Measurements from ENCODE around the gene URAD.

The URAD gene

GRCh38 chr13:27979001-27979643 lies 9.4 kb downstream of the URAD start:
- H3K27me3 ChIP-seq (replicated peaks; ENCODE audit: control insufficient read depth, insufficient read depth, low read length, poor library complexity, severe bottlenecking), result peaks cover 26% of the 10 kb centered on the region

DNA sequence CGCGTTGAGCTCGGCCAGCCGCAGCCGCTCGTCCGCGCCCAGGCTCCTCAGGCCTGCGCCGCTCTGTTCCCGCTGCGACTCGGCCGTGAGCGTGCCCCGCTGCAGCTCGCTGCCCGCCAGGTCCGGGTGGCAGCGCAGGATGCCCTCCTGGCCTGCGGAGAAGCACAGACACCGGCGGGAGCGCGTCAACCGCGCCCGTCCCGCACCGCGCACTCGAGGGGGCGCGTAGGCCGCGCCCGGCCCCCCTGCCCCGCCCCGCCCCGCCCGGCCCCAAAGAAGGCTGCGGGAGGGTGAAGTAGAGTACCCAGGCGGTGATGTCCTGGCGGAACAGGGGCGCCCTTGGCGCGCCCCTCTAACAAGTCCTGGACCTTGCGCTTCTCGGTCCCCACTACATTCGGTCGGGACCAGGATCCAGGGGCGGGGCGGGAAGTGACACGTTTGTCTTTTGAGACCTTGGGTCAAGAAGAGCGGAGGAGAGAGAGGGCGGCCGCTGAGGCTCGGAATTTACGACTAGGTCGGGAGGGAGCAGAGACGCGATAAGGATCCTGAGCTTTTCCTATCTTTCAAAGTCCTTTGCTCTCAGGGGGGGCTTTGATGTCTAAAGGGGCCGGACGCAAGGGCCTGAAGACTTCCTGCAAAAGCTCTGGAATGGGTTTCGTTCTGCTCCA lies 10.1 kb downstream of the URAD start:
- no peak for DNase-seq

More at GRCh38 chr13:27979001-27979643, 9.4 kb downstream of the URAD start:
- no peak overlapping the region for H3K27ac ChIP-seq (ENCODE audit: insufficient read depth, low read length, poor library complexity, severe bottlenecking)
- H3K4me1 ChIP-seq (ENCODE audit: control insufficient read depth, insufficient read depth, low read length, poor library complexity, severe bottlenecking), result peaks cover 5% of the 10 kb centered on the region
- H3K36me3 ChIP-seq (ENCODE audit: control insufficient read depth, insufficient read depth, low read length), result no peaks in the 10 kb centered on the region
- no peak overlapping the region for H3K4me3 ChIP-seq (ENCODE audit: insufficient read depth, low read depth, low read length, poor library complexity, severe bottlenecking)
- no peaks in the 10 kb centered on the region for H3K9me3 ChIP-seq (ENCODE audit: control insufficient read depth, low read length)
- no peak for DNase-seq

DNA sequence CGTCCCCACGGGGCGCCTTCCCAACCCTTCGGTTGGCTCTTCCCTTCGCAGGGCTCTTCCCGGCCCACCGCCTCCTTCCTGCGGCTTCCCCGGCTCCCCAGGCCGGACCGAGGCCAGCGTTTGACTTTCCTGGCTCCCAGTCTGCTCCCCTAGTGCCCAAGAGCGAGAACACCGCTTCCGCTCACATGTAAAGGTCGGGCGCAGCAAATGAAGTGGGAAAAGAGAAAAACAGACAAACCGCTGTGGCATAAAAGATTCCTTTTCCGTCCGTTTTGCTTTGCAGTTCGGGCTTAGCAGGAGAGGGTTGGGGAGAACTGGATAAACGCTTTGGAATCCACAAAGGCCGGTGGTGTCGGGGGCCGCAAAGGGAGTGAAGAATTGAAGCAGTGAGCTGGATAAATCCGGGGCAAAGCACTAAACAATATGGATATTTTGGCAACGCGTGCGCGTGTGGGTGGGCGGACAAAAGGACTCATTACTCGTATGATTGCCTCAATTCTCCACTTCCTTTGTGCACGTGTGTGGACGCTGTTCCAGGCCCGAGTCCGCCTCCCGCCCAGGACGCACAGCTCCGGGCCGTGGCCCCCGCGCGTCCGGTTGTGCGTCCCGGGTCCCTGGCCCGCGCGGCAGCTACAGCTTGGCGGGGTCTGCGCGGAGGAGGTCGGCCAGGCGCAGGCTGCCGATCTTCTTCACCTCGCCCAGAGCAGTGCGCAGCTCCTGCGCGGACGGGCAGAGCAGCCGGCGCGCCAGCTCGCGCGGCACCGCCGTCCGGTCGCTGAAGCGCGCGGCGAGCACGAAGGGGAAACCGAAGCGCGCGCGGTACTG lies 10.8 kb downstream of the URAD start:
- peaks cover 5% of the 10 kb centered on the region for H3K4me1 ChIP-seq (ENCODE audit: control insufficient read depth, insufficient read depth, low read length, poor library complexity, severe bottlenecking)
- no peak overlapping the region for H3K4me3 ChIP-seq (ENCODE audit: insufficient read depth, low read depth, low read length, poor library complexity, severe bottlenecking)
- H3K27me3 ChIP-seq (replicated peaks; ENCODE audit: control insufficient read depth, insufficient read depth, low read length, poor library complexity, severe bottlenecking), result peaks cover 28% of the 10 kb centered on the region
- no peak for DNase-seq
- no peaks in the 10 kb centered on the region for H3K9me3 ChIP-seq (ENCODE audit: control insufficient read depth, low read length)
- H3K36me3 ChIP-seq (ENCODE audit: control insufficient read depth, insufficient read depth, low read length), result no peaks in the 10 kb centered on the region
- no peak overlapping the region for H3K27ac ChIP-seq (ENCODE audit: insufficient read depth, low read length, poor library complexity, severe bottlenecking)

More for the DNA sequence above, 10.1 kb downstream of the URAD start:
- peaks cover 25% of the 10 kb centered on the region for H3K27me3 ChIP-seq (replicated peaks; ENCODE audit: control insufficient read depth, insufficient read depth, low read length, poor library complexity, severe bottlenecking)
- peaks cover 5% of the 10 kb centered on the region for H3K4me1 ChIP-seq (ENCODE audit: control insufficient read depth, insufficient read depth, low read length, poor library complexity, severe bottlenecking)
- H3K9me3 ChIP-seq (ENCODE audit: control insufficient read depth, low read length), result no peaks in the 10 kb centered on the region
- H3K36me3 ChIP-seq (ENCODE audit: control insufficient read depth, insufficient read depth, low read length), result no peaks in the 10 kb centered on the region
- H3K27ac ChIP-seq (ENCODE audit: insufficient read depth, low read length, poor library complexity, severe bottlenecking), result no peak overlapping the region
- no peak overlapping the region for H3K4me3 ChIP-seq (ENCODE audit: insufficient read depth, low read depth, low read length, poor library complexity, severe bottlenecking)

DNA sequence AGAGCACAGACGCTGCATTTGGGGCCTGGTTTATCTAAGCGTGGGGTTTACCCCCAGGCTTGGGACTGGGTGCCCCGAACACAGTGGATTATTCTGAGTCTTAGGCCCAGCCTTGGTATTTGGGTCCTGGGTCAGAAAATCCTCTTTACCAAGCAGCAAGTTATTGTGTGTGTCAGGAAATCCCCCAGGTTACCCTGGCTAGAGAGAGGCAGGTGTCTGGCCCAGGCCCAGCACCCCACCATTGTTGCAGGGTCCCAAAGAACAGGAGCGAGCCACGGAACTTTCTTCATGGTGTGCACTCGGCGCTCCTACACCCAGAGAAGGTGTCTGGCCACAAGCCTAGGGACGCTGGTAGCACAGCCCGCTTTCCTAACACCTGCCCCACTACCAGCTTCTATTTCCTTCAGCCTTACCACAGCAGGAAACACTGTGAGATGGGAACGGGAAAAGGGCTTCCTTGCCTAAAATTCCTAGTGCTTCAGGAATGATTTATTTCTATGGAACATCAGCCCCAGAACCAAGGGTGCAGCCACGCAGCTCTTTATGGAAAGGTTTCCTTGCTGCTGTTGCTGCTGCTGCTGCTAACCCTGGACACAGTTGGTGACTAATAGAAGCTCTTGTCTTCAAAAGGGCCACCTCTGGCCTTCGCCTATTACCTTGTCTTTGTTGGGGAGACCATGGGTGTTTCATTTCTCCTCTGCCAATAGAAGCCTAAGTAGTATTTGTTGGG lies 12.0 kb downstream of the URAD start:
- peaks cover 24% of the 10 kb centered on the region for H3K27me3 ChIP-seq (replicated peaks; ENCODE audit: control insufficient read depth, insufficient read depth, low read length, poor library complexity, severe bottlenecking)

GRCh38 chr13:27975564-27976361 lies 12.7 kb downstream of the URAD start:
- Histone ChIP-seq H3K27ac (ENCODE audit: insufficient read depth, low read length, poor library complexity, severe bottlenecking) (no peak overlapping the region), H3K9me3 (ENCODE audit: control insufficient read depth, low read length) (no peaks in the 10 kb centered on the region), H3K4me1 (ENCODE audit: control insufficient read depth, insufficient read depth, low read length, poor library complexity, severe bottlenecking) (peaks cover 5% of the 10 kb centered on the region), H3K36me3 (ENCODE audit: control insufficient read depth, insufficient read depth, low read length) (no peaks in the 10 kb centered on the region), H3K4me3 (ENCODE audit: insufficient read depth, low read depth, low read length, poor library complexity, severe bottlenecking) (no peak overlapping the region), H3K27me3 (replicated peaks; ENCODE audit: control insufficient read depth, insufficient read depth, low read length, poor library complexity, severe bottlenecking) (peaks cover 19% of the 10 kb centered on the region)
- no peak for DNase-seq

More for the DNA sequence above, 12.0 kb downstream of the URAD start:
- no peak for DNase-seq
- H3K4me1 ChIP-seq (ENCODE audit: control insufficient read depth, insufficient read depth, low read length, poor library complexity, severe bottlenecking), result peaks cover 5% of the 10 kb centered on the region
- no peaks in the 10 kb centered on the region for H3K9me3 ChIP-seq (ENCODE audit: control insufficient read depth, low read length)
- no peaks in the 10 kb centered on the region for H3K36me3 ChIP-seq (ENCODE audit: control insufficient read depth, insufficient read depth, low read length)
- H3K4me3 ChIP-seq (ENCODE audit: insufficient read depth, low read depth, low read length, poor library complexity, severe bottlenecking), result no peak overlapping the region
- no peak overlapping the region for H3K27ac ChIP-seq (ENCODE audit: insufficient read depth, low read length, poor library complexity, severe bottlenecking)

DNA sequence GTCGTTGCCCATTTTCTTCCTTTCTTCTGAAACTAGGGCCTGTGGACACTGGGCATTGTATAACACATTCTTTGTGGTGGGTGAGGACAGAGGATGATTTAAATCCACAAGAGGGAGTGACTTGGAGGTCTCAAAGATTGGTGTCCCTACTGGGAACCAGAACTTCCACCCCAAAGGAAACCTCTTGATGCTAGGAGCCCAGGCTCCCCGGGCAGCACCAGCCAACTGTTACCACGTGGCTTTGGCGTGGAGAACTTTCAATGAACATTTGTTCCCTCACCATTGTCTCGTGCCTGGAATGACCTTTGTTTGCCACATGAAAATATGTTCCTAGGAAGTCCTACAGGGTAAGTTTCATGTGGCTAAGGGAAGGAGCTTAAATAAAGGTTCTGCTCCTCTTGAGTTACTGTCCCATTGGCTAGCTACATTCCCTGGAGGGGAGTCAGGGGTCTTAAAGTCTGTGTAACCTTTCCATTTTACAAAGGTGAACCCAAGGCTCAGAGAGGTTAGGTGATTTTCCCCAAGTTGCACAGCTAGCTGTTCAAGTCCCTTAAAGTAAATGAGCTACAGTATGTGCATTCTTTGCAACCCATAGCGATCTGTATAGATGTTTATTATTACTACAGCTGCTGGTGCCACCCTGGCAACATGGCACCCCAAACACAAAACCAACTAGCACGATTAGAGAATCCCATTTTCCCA lies 14.4 kb downstream of the URAD start:
- Histone ChIP-seq H3K27ac (ENCODE audit: insufficient read depth, low read length, poor library complexity, severe bottlenecking) (no peak overlapping the region), H3K4me1 (ENCODE audit: control insufficient read depth, insufficient read depth, low read length, poor library complexity, severe bottlenecking) (peaks cover 3% of the 10 kb centered on the region), H3K27me3 (replicated peaks; ENCODE audit: control insufficient read depth, insufficient read depth, low read length, poor library complexity, severe bottlenecking) (peaks cover 30% of the 10 kb centered on the region), H3K4me3 (ENCODE audit: insufficient read depth, low read depth, low read length, poor library complexity, severe bottlenecking) (no peak overlapping the region), H3K9me3 (ENCODE audit: control insufficient read depth, low read length) (no peaks in the 10 kb centered on the region), H3K36me3 (ENCODE audit: control insufficient read depth, insufficient read depth, low read length) (no peaks in the 10 kb centered on the region)
- DNase-seq, result no peak

GRCh38 chr13:27973291-27973690 lies 15.2 kb downstream of the URAD start:
- DNase-seq, result no peak
- Histone ChIP-seq H3K27ac (ENCODE audit: insufficient read depth, low read length, poor library complexity, severe bottlenecking) (no peak overlapping the region), H3K4me3 (ENCODE audit: insufficient read depth, low read depth, low read length, poor library complexity, severe bottlenecking) (no peak overlapping the region), H3K36me3 (ENCODE audit: control insufficient read depth, insufficient read depth, low read length) (no peaks in the 10 kb centered on the region), H3K9me3 (ENCODE audit: control insufficient read depth, low read length) (no peaks in the 10 kb centered on the region), H3K4me1 (ENCODE audit: control insufficient read depth, insufficient read depth, low read length, poor library complexity, severe bottlenecking) (peaks cover 8% of the 10 kb centered on the region), H3K27me3 (replicated peaks; ENCODE audit: control insufficient read depth, insufficient read depth, low read length, poor library complexity, severe bottlenecking) (peaks cover 34% of the 10 kb centered on the region)

DNA sequence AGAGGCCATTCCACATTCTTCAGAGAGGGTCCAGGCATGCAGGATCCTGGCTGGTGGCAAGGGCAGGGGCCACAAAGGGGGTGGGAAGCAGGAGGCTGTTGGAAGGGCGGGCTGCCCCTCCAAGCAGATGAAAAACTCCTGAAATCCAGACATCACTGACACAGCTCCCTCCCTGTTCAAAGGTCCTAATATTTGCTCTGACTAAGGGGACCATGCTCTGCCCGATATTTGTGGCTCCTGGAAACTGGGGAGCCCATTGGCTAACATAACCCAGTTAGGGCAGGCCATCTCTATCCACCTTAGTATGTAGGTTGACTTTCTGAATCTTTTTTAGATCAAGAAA lies 16.0 kb downstream of the URAD start:
- Histone ChIP-seq H3K4me3 (ENCODE audit: insufficient read depth, low read depth, low read length, poor library complexity, severe bottlenecking) (no peak overlapping the region), H3K27ac (ENCODE audit: insufficient read depth, low read length, poor library complexity, severe bottlenecking) (no peak overlapping the region), H3K9me3 (ENCODE audit: control insufficient read depth, low read length) (no peaks in the 10 kb centered on the region), H3K4me1 (ENCODE audit: control insufficient read depth, insufficient read depth, low read length, poor library complexity, severe bottlenecking) (peaks cover 12% of the 10 kb centered on the region), H3K27me3 (replicated peaks; ENCODE audit: control insufficient read depth, insufficient read depth, low read length, poor library complexity, severe bottlenecking) (peaks cover 38% of the 10 kb centered on the region), H3K36me3 (ENCODE audit: control insufficient read depth, insufficient read depth, low read length) (no peaks in the 10 kb centered on the region)
- DNase-seq, result no peak

Data from effector memory CD4-positive, alpha-beta T cell (primary cell).